ENCODE measurements around the gene GGA1.
A peak's percentile ranks its signal among the peaks of the same experiment; 100 is the strongest.
"Not testable (repeated sequence)": the region's sequence is repeated elsewhere in the genome, so short reads cannot be mapped to it uniquely, and the experiment has no call there.

GGA1 gene

GRCh38 chr22:37588546-37589215 is 20.0 kb upstream of the GGA1 start:
- peaks cover 8% of the 10 kb centered on the region for H3K4me1 ChIP-seq (ENCODE audit: insufficient read depth, low read length)
- no peak overlapping the region for H3K4me2 ChIP-seq (ENCODE audit: insufficient read depth, low read length)
- no peak overlapping the region for H2AFZ ChIP-seq (ENCODE audit: low read depth, low read length)

GRCh38 chr22:37589636-37590035 is 19.0 kb upstream of the GGA1 start:
- no peaks in the 10 kb centered on the region for H4K20me1 ChIP-seq (ENCODE audit: insufficient read depth, low read length)
- ATAC-seq (ENCODE audit: insufficient read depth, low read depth) = no peak
- H2AFZ ChIP-seq (ENCODE audit: low read depth, low read length) = no peak overlapping the region
- no peak overlapping the region for H3K4me3 ChIP-seq (ENCODE audit: low read depth in 1 of 2, low read length in 2 of 2)
- no peaks in the 10 kb centered on the region for H3K36me3 ChIP-seq (ENCODE audit: insufficient read depth, low read length)
- no peaks in the 10 kb centered on the region for H3K79me2 ChIP-seq (ENCODE audit: insufficient read depth, low read length)
- H3K9me3 ChIP-seq (ENCODE audit: insufficient read depth, low read length, severe bottlenecking) = no peaks in the 10 kb centered on the region
- DNase-seq = no peak
- H3K4me1 ChIP-seq (ENCODE audit: insufficient read depth, low read length) = peaks cover 8% of the 10 kb centered on the region
- TF ChIP-seq CTCF (IDR thresholded peaks at IDR 0.05; ENCODE audit: borderline replicate concordance, extremely low read depth, low read length, poor library complexity, severe bottlenecking) (no peak), EZH2 (IDR thresholded peaks at IDR 0.05; ENCODE audit: borderline replicate concordance, low read depth, low read length, severe bottlenecking) (no peak)
- H3K27ac ChIP-seq (ENCODE audit: low read length) = no peak overlapping the region
- no peaks in the 10 kb centered on the region for H3K27me3 ChIP-seq (ENCODE audit: insufficient read depth, low read length, poor library complexity)
- no peak overlapping the region for H3K9ac ChIP-seq (ENCODE audit: low read depth, low read length)
- H3K4me2 ChIP-seq (ENCODE audit: insufficient read depth, low read length) = no peak overlapping the region

More at GRCh38 chr22:37588546-37589215, 20.0 kb upstream of the GGA1 start:
- DNase-seq (no peak), ATAC-seq (ENCODE audit: insufficient read depth, low read depth) (no peak)
- H4K20me1 ChIP-seq (ENCODE audit: insufficient read depth, low read length) = no peaks in the 10 kb centered on the region
- no peak overlapping the region for H3K27ac ChIP-seq (ENCODE audit: low read length)
- H3K79me2 ChIP-seq (ENCODE audit: insufficient read depth, low read length) = no peaks in the 10 kb centered on the region
- no peak overlapping the region for H3K4me3 ChIP-seq (ENCODE audit: low read depth in 1 of 2, low read length in 2 of 2)
- TF ChIP-seq CTCF (IDR thresholded peaks at IDR 0.05; ENCODE audit: borderline replicate concordance, extremely low read depth, low read length, poor library complexity, severe bottlenecking) (no peak), EZH2 (IDR thresholded peaks at IDR 0.05; ENCODE audit: borderline replicate concordance, low read depth, low read length, severe bottlenecking) (no peak)
- H3K36me3 ChIP-seq (ENCODE audit: insufficient read depth, low read length) = no peaks in the 10 kb centered on the region
- no peak overlapping the region for H3K9ac ChIP-seq (ENCODE audit: low read depth, low read length)
- H3K27me3 ChIP-seq (ENCODE audit: insufficient read depth, low read length, poor library complexity) = no peaks in the 10 kb centered on the region
- H3K9me3 ChIP-seq (ENCODE audit: insufficient read depth, low read length, severe bottlenecking) = no peaks in the 10 kb centered on the region

GRCh38 chr22:37591081-37591480 is 17.6 kb upstream of the GGA1 start:
- DNase-seq; H3K9ac ChIP-seq (ENCODE audit: low read depth, low read length); H3K9me3 ChIP-seq (ENCODE audit: insufficient read depth, low read length, severe bottlenecking); H3K4me1 ChIP-seq (ENCODE audit: insufficient read depth, low read length); H3K27me3 ChIP-seq (ENCODE audit: insufficient read depth, low read length, poor library complexity); H3K79me2 ChIP-seq (ENCODE audit: insufficient read depth, low read length); H2AFZ ChIP-seq (ENCODE audit: low read depth, low read length); H3K36me3 ChIP-seq (ENCODE audit: insufficient read depth, low read length); H3K27ac ChIP-seq (ENCODE audit: low read length); H4K20me1 ChIP-seq (ENCODE audit: insufficient read depth, low read length); ATAC-seq (ENCODE audit: insufficient read depth, low read depth); H3K4me3 ChIP-seq (ENCODE audit: low read depth in 1 of 2, low read length in 2 of 2); H3K4me2 ChIP-seq (ENCODE audit: insufficient read depth, low read length): not testable (repeated sequence)

GRCh38 chr22:37591823-37592404 is 16.7 kb upstream of the GGA1 start:
- ATAC-seq (ENCODE audit: insufficient read depth, low read depth) (no peak), DNase-seq (no peak)
- peak overlapping the region; percentile 59 for H3K4me2 ChIP-seq (ENCODE audit: insufficient read depth, low read length)
- no peak for TF ChIP-seq EZH2 (IDR thresholded peaks at IDR 0.05; ENCODE audit: borderline replicate concordance, low read depth, low read length, severe bottlenecking)
- TF ChIP-seq CTCF (IDR thresholded peaks at IDR 0.05; ENCODE audit: borderline replicate concordance, extremely low read depth, low read length, poor library complexity, severe bottlenecking) = no peak
- no peaks in the 10 kb centered on the region for H4K20me1 ChIP-seq (ENCODE audit: insufficient read depth, low read length)
- no peaks in the 10 kb centered on the region for H3K36me3 ChIP-seq (ENCODE audit: insufficient read depth, low read length)
- H3K27ac ChIP-seq (ENCODE audit: low read length) = no peak overlapping the region
- no peaks in the 10 kb centered on the region for H3K27me3 ChIP-seq (ENCODE audit: insufficient read depth, low read length, poor library complexity)
- H3K9me3 ChIP-seq (ENCODE audit: insufficient read depth, low read length, severe bottlenecking) = no peaks in the 10 kb centered on the region
- H3K4me3 ChIP-seq (ENCODE audit: low read depth in 1 of 2, low read length in 2 of 2) = peak overlapping the region; percentile 2 to 47; a peak in 3 of 4 replicates
- H3K4me1 ChIP-seq (ENCODE audit: insufficient read depth, low read length) = peaks cover 8% of the 10 kb centered on the region
- 0 out of 2 replicates have a peak overlapping the region, but pooled peaks have one; percentile 9 for H3K9ac ChIP-seq (ENCODE audit: low read depth, low read length)
- peak overlapping the region; percentile 65 for H2AFZ ChIP-seq (ENCODE audit: low read depth, low read length)
- no peaks in the 10 kb centered on the region for H3K79me2 ChIP-seq (ENCODE audit: insufficient read depth, low read length)

Measured in DND-41 (cell line).